Heart left ventricle (tissue), 13 donors: ENCODE results near the gene KLHL35.

Source experiments
- CTCF ChIP-seq, 12 donors: fragments of 200-600 bp; sonication (generic) in 4 of 12; IDR thresholded peaks; one replicate each; pipeline versions ENCODE4 v1.5.0 to v1.8.0; 2018 to 2022; ENCODE audit warnings: antibody characterized with exemption in 12 of 12, mild to moderate bottlenecking in 5 of 12
- POLR2A ChIP-seq, 2 donors: fragments of 450-650 bp; IDR thresholded peaks; one replicate each; pipeline ENCODE4 v1.6.1; 2017; ENCODE audit warnings: antibody characterized with exemption in 2 of 2, mild to moderate bottlenecking in 2 of 2, moderate library complexity in 2 of 2
- donor health status: ischemic (EF 13 %, LVEDD 7.1; RV severe dilation, severe dysfunction).
- donor health status: DM: no; HTN: yes; CAD: no.
- donor health status: DM: no; HTN: no; CAD: no.
- donor health status: ischemic (EF 25% LVEDD 6.9; RV normal size, moderate dysfunction).
- donor health status: ischemic (EF 25% LVEDD 5.7; RV mildly dilated, moderate dysfunction).
- donor health status: ischemic (EF 35%, LVEDD 5.7; RV mildly dilated, moderate dysfunction).
- donor health status: nonischemic (EF 11% LVEDD 7.7; RV severe dilation, severe dysfunction).
- donor health status: DM: yes; HTN: yes; CAD: no.
- donor health status: PGD.
- donor health status: ischemic (EF 29% LVEDD 5.4; RV normal size, mild dysfunction).
- donor health status: nonischemic (EF 23%, LVEDD 6.1; RV moderate dilation, normal function).

- TF ChIP-seq CTCF (IDR thresholded peaks at IDR 0.05) = no peak
- TF ChIP-seq POLR2A (IDR thresholded peaks at IDR 0.05) = no peak
These were observed 37.6 kb upstream of the KLHL35 start for GRCh38 chr11:75470476-75471080.
